ENCODE data around the gene MAML2. TPM values are rescaled to one million over a fixed set of nuclear protein-coding genes. Genes with fewer than 3 reads are reported as not detected.

Gene MAML2
- total and polyA plus RNA-seq, 2 of the 13 experiments (the other 11 are each of a cell fraction or from before 2014, with no cell fraction given), result 2.3 to 25.9 TPM

DNA sequence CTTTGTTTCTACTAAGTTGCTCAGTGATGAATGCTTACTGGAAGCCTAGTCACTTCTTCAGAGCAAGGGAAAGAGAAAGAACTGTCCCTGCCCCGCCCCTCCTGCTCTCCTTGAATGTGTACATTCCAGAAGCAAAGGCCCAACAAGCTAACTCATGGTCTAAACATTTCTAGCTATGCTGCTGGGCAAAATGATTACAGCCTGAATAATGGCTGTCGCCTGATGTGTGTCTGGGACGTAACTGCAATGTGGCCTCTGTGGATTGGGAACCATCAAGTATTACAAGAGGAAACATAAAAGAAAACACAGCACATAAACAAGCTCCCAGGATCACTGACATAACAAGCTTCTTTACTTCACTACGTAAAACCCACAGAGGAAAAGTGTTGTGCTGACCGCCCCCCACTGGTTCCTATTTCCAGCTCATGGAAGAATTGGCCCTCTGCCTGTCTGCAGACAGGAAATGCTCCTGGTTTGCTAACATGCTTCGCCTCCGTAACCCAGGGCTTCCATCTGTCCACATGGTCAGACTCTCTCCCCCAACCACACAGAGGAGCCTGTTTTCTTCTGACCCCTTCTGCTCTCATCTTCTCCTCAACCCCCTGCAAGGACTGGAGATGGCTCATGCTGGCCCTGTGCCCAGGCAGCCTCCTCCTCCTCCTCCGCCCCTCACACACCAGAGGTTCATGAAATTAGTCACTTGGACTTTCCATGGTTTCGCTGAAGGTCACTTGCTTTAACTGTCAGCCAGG, 187.2 kb downstream of the MAML2 start (continued):
- peak; percentile 23; the same call in 1 of the 2 replicates for TF ChIP-seq ARID4A (CRISPR knock-in tag; IDR thresholded peaks at IDR 0.05; ENCODE audit: borderline replicate concordance)
- TF ChIP-seq, protein P1, sequence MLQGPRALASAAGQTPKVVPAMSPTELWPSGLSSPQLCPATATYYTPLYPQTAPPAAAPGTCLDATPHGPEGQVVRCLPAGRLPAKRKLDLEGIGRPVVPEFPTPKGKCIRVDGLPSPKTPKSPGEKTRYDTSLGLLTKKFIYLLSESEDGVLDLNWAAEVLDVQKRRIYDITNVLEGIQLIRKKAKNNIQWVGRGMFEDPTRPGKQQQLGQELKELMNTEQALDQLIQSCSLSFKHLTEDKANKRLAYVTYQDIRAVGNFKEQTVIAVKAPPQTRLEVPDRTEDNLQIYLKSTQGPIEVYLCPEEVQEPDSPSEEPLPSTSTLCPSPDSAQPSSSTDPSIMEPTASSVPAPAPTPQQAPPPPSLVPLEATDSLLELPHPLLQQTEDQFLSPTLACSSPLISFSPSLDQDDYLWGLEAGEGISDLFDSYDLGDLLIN (CRISPR knock-in tag; IDR thresholded peaks at IDR 0.05; ENCODE audit: borderline replicate concordance), result no peak
- TF ChIP-seq ZSCAN25 (CRISPR knock-in tag; IDR thresholded peaks at IDR 0.05), result 0 out of 2 replicates have a peak, but pooled peaks have one; percentile 31
- no peak for TF ChIP-seq TMF1 (CRISPR knock-in tag; IDR thresholded peaks at IDR 0.05; ENCODE audit: low read depth)
- no peak for TF ChIP-seq ZSCAN20 (CRISPR knock-in tag; IDR thresholded peaks at IDR 0.05; ENCODE audit: borderline replicate concordance)
- 0 out of 2 replicates have a peak, but pooled peaks have one; percentile 46 for TF ChIP-seq NRL (CRISPR knock-in tag; IDR thresholded peaks at IDR 0.05; ENCODE audit: borderline replicate concordance)
- no peak for TF ChIP-seq TFE3 (CRISPR knock-in tag; IDR thresholded peaks at IDR 0.05)
- TF ChIP-seq GLMP (CRISPR knock-in tag; IDR thresholded peaks at IDR 0.05; ENCODE audit: borderline replicate concordance), result no peak
- no peak for TF ChIP-seq MIER3 (CRISPR knock-in tag; IDR thresholded peaks at IDR 0.05; ENCODE audit: borderline replicate concordance)
- 0 out of 2 replicates have a peak, but pooled peaks have one; percentile 22 for TF ChIP-seq DMAP1 (CRISPR knock-in tag; IDR thresholded peaks at IDR 0.05)
- TF ChIP-seq ZNF619 (CRISPR knock-in tag; IDR thresholded peaks at IDR 0.05), result no peak
